Stomach (tissue), 9 donors: ENCODE data around the gene SEMA7A. TPM values are rescaled to one million over a fixed set of nuclear protein-coding genes. Genes with fewer than 3 reads are reported as not detected.

Experiments used
- DNase-seq, 2 donors: peaks; one replicate each; pipeline versions ENCODE4 v3.0.0 to v3.0.0-alpha.2; 2013 to 2019
- H3K27ac ChIP-seq, 5 donors: fragments of 200-600 bp in 4 of 5; sonication (generic) in 4 of 5; one replicate each; pipeline ENCODE4 v1.5.1; 2013 to 2019; ENCODE audit warnings: mild to moderate bottlenecking in 1 of 5, moderate library complexity in 1 of 5
- H3K27me3 ChIP-seq, 3 donors: fragments of 200-600 bp; sonication (generic); one replicate each; pipeline ENCODE4 v1.5.1; 2017 to 2019; ENCODE audit warnings: mixed run types in 1 of 3
- H3K36me3 ChIP-seq, 4 donors: fragments of 200-600 bp; sonication (generic); 1 replicate in 3 of 4; 2 replicates in 1 of 4; pipeline ENCODE4 v1.5.1; 2016 to 2019
- H3K4me1 ChIP-seq, 4 donors: fragments of 200-600 bp; sonication (generic); one replicate each; pipeline ENCODE4 v1.5.1; 2016 to 2019
- H3K4me3 ChIP-seq, 4 donors: fragments of 200-600 bp; sonication (generic) in 3 of 4; one replicate each; pipeline ENCODE4 v1.5.1; 2016 to 2019; ENCODE audit warnings: mild to moderate bottlenecking in 1 of 4
- H3K9me3 ChIP-seq, 4 donors: fragments of 200-600 bp; sonication (generic); one replicate each; pipeline ENCODE4 v1.5.1; 2016 to 2019
- EP300 ChIP-seq: sonication (generic); formaldehyde crosslinking; IDR thresholded peaks from one replicate; pipeline ENCODE4 v1.6.1; 2017; ENCODE audit warnings: antibody characterized with exemption
- POLR2A ChIP-seq, 4 donors: fragments of 450-650 bp; IDR thresholded peaks; one replicate each; pipeline ENCODE4 v1.6.1; 2016; ENCODE audit warnings: antibody characterized with exemption in 4 of 4, control low read depth in 2 of 4, mild to moderate bottlenecking in 1 of 4, moderate library complexity in 1 of 4
- POLR2AphosphoS5 ChIP-seq, 3 donors: sonication (generic); formaldehyde crosslinking; IDR thresholded peaks; one replicate each; pipeline ENCODE4 v1.6.1; 2016; ENCODE audit warnings: antibody characterized with exemption in 3 of 3
- WGBS, 5 donors: extraction: QIAGEN DNeasy Blood & Tissue Kit in 3 of 5; methylation state at CpG; one replicate each; pipeline versions ENCODE4 v1.1.5 to v1.1.7; 2013 to 2018; 5-methylcytosine and 5-hydroxymethylcytosine counted together
- intact Hi-C: fragments of 100-400 bp; cut with DNase I; formaldehyde crosslinking; loops from one replicate; pipeline ENCODE4 v1.15.1; 2023; ENCODE audit warnings: low total_unique reads
- polyA plus RNA-seq, 3 donors: library from polyadenylated mRNA; stranded (reverse); fragments of 200-250 nt; gene quantifications; one replicate each; pipeline ENCODE4 v1.2.3, GENCODE V29; 2013
- total RNA-seq, 5 donors: library from RNA; depleted of rRNA; stranded (reverse); fragments of >200 nt; gene quantifications; one replicate each; pipeline versions ENCODE4 v1.1.0 to v1.2.3, GENCODE V29; 2014 to 2016
- TF ChIP-seq, protein P1 (sequence below), 7 experiments: fragments of 450-650 bp in 4 of 7; fragments of 200-600 bp in 3 of 7; sonication (generic) in 3 of 7; IDR thresholded peaks; one replicate each; pipeline ENCODE4 v1.5.1; 2016 to 2019; ENCODE audit warnings: antibody characterized with exemption in 7 of 7, control low read depth in 2 of 7, mild to moderate bottlenecking in 1 of 7
- donor health status: healthy with polysubstance abuse.
- donor health status: Bipolar disorder and iron deficiency.
- donor health status: healthy.

Gene SEMA7A
- total and polyA plus RNA-seq, 8 donors: 0.31 to 3.5 (median 2.1) TPM; not detected in 2

DNA sequence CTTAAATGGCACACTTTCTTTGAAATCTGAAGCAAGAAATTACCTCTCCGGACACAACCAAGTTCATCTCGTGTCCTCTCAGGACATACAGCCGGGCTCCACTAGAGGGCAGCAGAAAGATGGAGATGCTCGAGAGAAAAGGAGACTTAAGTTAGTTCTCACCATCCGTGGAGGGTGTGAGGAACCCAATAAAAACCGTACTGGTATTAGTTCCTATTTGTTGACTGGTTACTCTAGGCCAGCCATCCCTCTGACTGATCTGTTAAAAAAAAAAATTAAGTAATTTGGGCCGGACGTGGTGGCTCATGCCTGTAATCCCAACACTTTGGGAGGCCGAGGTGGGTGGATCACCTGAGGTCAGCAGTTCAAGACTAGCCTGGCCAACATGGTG is 58.5 kb downstream of the SEMA7A start:
- H3K27ac ChIP-seq: no peak overlapping the region
- 11 to 18% (median 14%) methylated on average over 9 of the region's 9 CpGs for WGBS, 5 donors
- no peak overlapping the region for H3K4me3 ChIP-seq
- peaks cover 12 to 23% (median 21%) of the 10 kb centered on the region in 4 donors for H3K4me1 ChIP-seq
- H3K27me3 ChIP-seq: peaks cover 0 to 21% (median 0%) of the 10 kb centered on the region in 3 donors
- peak; percentile 89 to 90 for DNase-seq
- no peaks in the 10 kb centered on the region for H3K9me3 ChIP-seq
- H3K36me3 ChIP-seq: no peaks in the 10 kb centered on the region
- no peak for TF ChIP-seq EP300
- TF ChIP-seq, protein P1, sequence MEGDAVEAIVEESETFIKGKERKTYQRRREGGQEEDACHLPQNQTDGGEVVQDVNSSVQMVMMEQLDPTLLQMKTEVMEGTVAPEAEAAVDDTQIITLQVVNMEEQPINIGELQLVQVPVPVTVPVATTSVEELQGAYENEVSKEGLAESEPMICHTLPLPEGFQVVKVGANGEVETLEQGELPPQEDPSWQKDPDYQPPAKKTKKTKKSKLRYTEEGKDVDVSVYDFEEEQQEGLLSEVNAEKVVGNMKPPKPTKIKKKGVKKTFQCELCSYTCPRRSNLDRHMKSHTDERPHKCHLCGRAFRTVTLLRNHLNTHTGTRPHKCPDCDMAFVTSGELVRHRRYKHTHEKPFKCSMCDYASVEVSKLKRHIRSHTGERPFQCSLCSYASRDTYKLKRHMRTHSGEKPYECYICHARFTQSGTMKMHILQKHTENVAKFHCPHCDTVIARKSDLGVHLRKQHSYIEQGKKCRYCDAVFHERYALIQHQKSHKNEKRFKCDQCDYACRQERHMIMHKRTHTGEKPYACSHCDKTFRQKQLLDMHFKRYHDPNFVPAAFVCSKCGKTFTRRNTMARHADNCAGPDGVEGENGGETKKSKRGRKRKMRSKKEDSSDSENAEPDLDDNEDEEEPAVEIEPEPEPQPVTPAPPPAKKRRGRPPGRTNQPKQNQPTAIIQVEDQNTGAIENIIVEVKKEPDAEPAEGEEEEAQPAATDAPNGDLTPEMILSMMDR (IDR thresholded peaks at IDR 0.05): peak in 5 of 7 experiments; percentile 58 to 90 (median 81)
- intact Hi-C loops: loop anchor here (10.0 kb wide), 1 partner anchor 260 kb away; no protein-coding TSS in a partner anchor

DNA sequence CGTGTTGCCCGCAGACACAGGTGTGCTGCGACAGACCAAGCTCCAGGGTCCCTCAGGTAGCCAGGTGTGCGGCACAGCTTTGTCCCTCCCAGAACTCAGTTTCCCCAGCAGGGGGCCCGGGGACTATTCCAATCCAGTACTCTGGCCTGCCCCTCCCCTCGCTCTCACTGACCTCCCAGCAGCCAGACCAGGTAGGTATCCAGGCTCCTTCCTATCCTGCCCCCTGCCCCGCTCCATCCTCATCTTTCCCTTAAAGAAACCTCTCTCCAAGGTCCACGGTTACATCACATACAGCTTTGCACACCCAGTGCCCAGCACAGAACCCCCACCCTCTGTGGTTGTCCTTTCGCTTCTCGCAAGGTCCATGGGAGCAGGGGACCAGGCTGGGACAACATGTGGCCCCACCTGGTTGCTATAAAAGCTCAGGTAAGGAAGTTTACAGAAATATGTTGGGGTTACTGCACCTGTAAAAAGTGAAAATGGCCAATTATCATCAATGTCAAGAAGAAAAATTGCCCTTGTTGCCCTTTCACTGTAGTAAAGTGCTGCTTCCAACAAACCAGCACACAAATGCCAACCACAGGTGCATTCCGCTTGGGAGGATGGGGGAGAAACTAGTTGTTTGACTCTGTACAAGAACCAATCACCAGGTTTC is 59.0 kb downstream of the SEMA7A start:
- H3K27ac ChIP-seq: no peak overlapping the region
- intact Hi-C loops: loop anchor here (10.0 kb wide), 1 partner anchor 260 kb away; no protein-coding TSS in a partner anchor
- peak overlapping the region; percentile 54 to 71 (median 62) for H3K4me3 ChIP-seq
- DNase-seq: no peak
- H3K36me3 ChIP-seq: no peaks in the 10 kb centered on the region
- TF ChIP-seq EP300: no peak
- TF ChIP-seq POLR2AphosphoS5 (IDR thresholded peaks at IDR 0.05): no peak
- TF ChIP-seq, protein P1 (IDR thresholded peaks at IDR 0.05): no peak
- no peak for TF ChIP-seq POLR2A (IDR thresholded peaks at IDR 0.05)
- 20 to 30% (median 22%) methylated on average over 8 to 11 of the region's 11 CpGs for WGBS, 5 donors
- H3K4me1 ChIP-seq: peaks cover 12 to 23% (median 21%) of the 10 kb centered on the region in 4 donors
- no peaks in the 10 kb centered on the region for H3K9me3 ChIP-seq
- peaks cover 0 to 23% (median 0%) of the 10 kb centered on the region in 3 donors for H3K27me3 ChIP-seq

DNA sequence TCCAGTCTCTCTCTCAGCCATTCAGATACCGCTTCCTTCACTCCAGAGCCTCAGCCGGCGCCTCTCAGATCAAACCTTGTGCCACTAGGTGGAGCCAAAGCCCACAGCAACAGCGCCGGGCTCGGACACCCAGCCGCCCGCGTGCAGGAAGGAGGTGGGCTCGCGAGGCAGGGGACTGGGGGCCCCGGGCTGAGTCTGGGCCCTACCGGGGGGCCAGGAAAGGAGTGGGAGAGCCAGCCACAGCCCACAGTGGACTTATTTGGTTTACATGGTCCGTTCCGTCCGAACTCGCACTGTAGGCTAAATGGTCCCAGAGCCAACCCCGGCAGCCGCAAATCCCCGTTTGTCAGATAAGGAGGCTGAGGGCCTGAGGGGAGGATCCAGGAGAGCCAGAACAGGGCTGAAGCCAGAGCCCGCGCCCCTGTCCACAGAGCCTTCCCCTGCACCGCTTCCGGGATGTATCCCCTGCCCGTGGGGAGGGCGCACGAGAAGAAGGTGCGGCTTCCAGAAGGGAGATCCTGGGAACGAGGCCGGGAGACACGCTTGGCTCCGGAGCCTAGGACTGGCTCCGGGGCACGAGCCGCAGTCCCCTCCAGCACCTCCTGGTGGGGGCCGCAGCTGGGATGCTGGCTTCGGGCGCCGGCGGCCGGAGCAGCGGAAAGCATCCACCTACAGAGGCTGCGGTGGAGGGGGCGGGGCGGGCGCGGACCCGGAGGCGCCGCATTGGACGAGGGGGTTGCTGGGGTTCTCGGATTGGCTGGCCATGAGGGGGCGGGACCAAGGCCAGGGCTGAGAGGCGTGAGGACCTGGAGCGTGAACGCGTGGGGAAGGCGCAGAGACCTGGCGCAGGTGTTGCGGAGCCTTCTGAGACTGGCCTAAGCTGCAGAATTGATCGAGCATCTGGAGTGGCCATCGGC is 59.8 kb downstream of the SEMA7A start:
- H3K27ac ChIP-seq: peak overlapping the region; percentile 35 to 68 (median 43)
- WGBS, 5 donors: 0 to 1% (median 0%) methylated on average over 49 to 62 of the region's 62 CpGs

More for the DNA sequence above, 59.8 kb downstream of the SEMA7A start:
- intact Hi-C loops: loop anchor here (10.0 kb wide), 1 partner anchor 261 kb away; no protein-coding TSS in a partner anchor
- Histone ChIP-seq H3K4me1 (peaks cover 12 to 23% (median 21%) of the 10 kb centered on the region in 4 donors), H3K27me3 (peaks cover 0 to 30% (median 0%) of the 10 kb centered on the region in 3 donors), H3K9me3 (no peaks in the 10 kb centered on the region), H3K4me3 (peak overlapping the region; percentile 54 to 71 (median 62)), H3K36me3 (no peaks in the 10 kb centered on the region)
- DNase-seq: peak; percentile 97
- TF ChIP-seq POLR2A (IDR thresholded peaks at IDR 0.05) (no peak), EP300 (no peak), POLR2AphosphoS5 (IDR thresholded peaks at IDR 0.05) (peak in 1 of 3 donors; percentile 8)
- TF ChIP-seq, protein P1 (IDR thresholded peaks at IDR 0.05): peak in 5 of 7 experiments; percentile 74 to 85 (median 81)
